Adrenal gland (tissue), 12 donors: ENCODE data around the gene POLD2. TPM values are rescaled to one million over a fixed set of nuclear protein-coding genes. Genes with fewer than 3 reads are reported as not detected.

Source experiments
- DNase-seq, 7 donors: peaks; one replicate each; pipeline ENCODE4 v3.0.0-alpha.2; 2019 to 2020
- H3K27ac ChIP-seq, 5 donors: fragments of 200-600 bp; sonication (generic) in 4 of 5; 1 replicate in 3 of 5; 2 replicates in 2 of 5; pipeline versions ENCODE4 v1.5.1 to v1.8.0; 2016 to 2020; ENCODE audit warnings: mild to moderate bottlenecking in 1 of 5
- H3K27me3 ChIP-seq: fragments of 200-600 bp; 2 replicates; pipeline ENCODE4 v1.8.0; 2021
- H3K36me3 ChIP-seq, 2 donors: fragments of 200-600 bp; replicated peaks in 1 of 2; 1 replicate in 1 of 2; 2 replicates in 1 of 2; pipeline versions ENCODE4 v1.5.1 to v1.8.0; 2018 to 2022
- H3K4me1 ChIP-seq, 2 donors: fragments of 200-600 bp; replicated peaks in 1 of 2; 1 replicate in 1 of 2; 2 replicates in 1 of 2; pipeline versions ENCODE4 v1.5.1 to v1.8.0; 2018 to 2021
- H3K4me3 ChIP-seq, 4 donors: fragments of 200-600 bp; sonication (generic) in 3 of 4; one replicate each; pipeline ENCODE4 v1.5.1; 2016 to 2018
- H3K9me3 ChIP-seq, 3 donors: fragments of 200-600 bp; sonication (generic) in 1 of 3; replicated peaks in 1 of 3; 1 replicate in 2 of 3; 2 replicates in 1 of 3; pipeline versions ENCODE4 v1.5.1 to v1.8.0; 2016 to 2021
- CTCF ChIP-seq, 6 experiments: fragments of 450-650 bp in 4 of 6; fragments of 200-600 bp in 2 of 6; sonication (generic) in 1 of 6; IDR thresholded peaks; 1 replicate in 5 of 6; 2 replicates in 1 of 6; pipeline versions ENCODE4 v1.5.1 to v1.8.0; 2016 to 2021; ENCODE audit warnings: antibody characterized with exemption in 6 of 6, mild to moderate bottlenecking in 2 of 6, moderate library complexity in 1 of 6
- POLR2A ChIP-seq, 2 donors: fragments of 450-650 bp; IDR thresholded peaks; one replicate each; pipeline ENCODE4 v1.6.1; 2017; ENCODE audit warnings: antibody characterized with exemption in 2 of 2, mild to moderate bottlenecking in 2 of 2, moderate library complexity in 1 of 2
- WGBS, 4 donors: extraction: QIAGEN DNeasy Blood & Tissue Kit in 2 of 4; methylation state at CpG; one replicate each; pipeline versions ENCODE4 v1.1.5 to v1.1.7; 2013 to 2017; 5-methylcytosine and 5-hydroxymethylcytosine counted together
- intact Hi-C, 2 donors: fragments of 100-400 bp; cut with DNase I; formaldehyde crosslinking; loops; one replicate each; pipeline versions ENCODE4 v1.14.1 to v1.15.0; 2022 to 2023
- polyA plus RNA-seq, 3 donors: library from polyadenylated mRNA; stranded (reverse); fragments of 200-250 nt in 2 of 3; fragments of 350-450 nt in 1 of 3; fragmentation: Illumina TruSeq in 1 of 3; extraction: RNeasy Lipid Tissue Mini Kit (QIAGEN cat#74804) in 1 of 3; gene quantifications; one replicate each; pipeline ENCODE4 v1.2.3, GENCODE V29; 2013 to 2014
- total RNA-seq, 9 donors: library from RNA; depleted of rRNA in 4 of 9; stranded (reverse); fragments of >200 nt in 4 of 9; fragments of 120-200 nt in 1 of 9; fragmentation: NEBNext Ultra II Directional in 1 of 9; extraction: Animal tissue kit (Norgen Biotek cat#: 25700) in 1 of 9; gene quantifications; one replicate each; pipeline versions ENCODE4 v1.1.0 to v1.2.4, GENCODE V29; 2013 to 2023
- donor health status: healthy with polysubstance abuse.
- donor health status: Bipolar disorder and iron deficiency.
- donor health status: DM: yes; HTN: yes; CAD: no.
- donor health status: DM: no; HTN: no; CAD: no.
- donor health status: DM: no; HTN: no; CAD: no.
- donor health status: DM: yes; HTN: yes; CAD: no.

The POLD2 gene
- total and polyA plus RNA-seq, 12 donors: 47.5 to 127 (median 78.1) TPM

GRCh38 chr7:44167920-44168319, 44.6 kb upstream of the POLD2 start:
- H3K27me3 ChIP-seq: no peaks in the 10 kb centered on the region
- no peaks in the 10 kb centered on the region for H3K36me3 ChIP-seq
- H3K4me1 ChIP-seq: no peaks in the 10 kb centered on the region
- intact Hi-C loops: no loop called here
- no peak overlapping the region for H3K4me3 ChIP-seq
- no peak overlapping the region for H3K27ac ChIP-seq
- no peak for DNase-seq
- TF ChIP-seq POLR2A (IDR thresholded peaks at IDR 0.05): no peak
- no peak for TF ChIP-seq CTCF (IDR thresholded peaks at IDR 0.05)
- no peaks in the 10 kb centered on the region for H3K9me3 ChIP-seq

GRCh38 chr7:44163591-44163990, 40.2 kb upstream of the POLD2 start:
- no peak for DNase-seq
- Histone ChIP-seq H3K36me3 (no peaks in the 10 kb centered on the region), H3K27me3 (no peaks in the 10 kb centered on the region), H3K9me3 (no peaks in the 10 kb centered on the region), H3K4me3 (no peak overlapping the region), H3K4me1 (no peaks in the 10 kb centered on the region), H3K27ac (no peak overlapping the region)
- WGBS, 4 donors: 40 to 88% (median 57%) methylated on average over 1 of the region's 1 CpG
- intact Hi-C loops: no loop called here
- no peak for TF ChIP-seq CTCF (IDR thresholded peaks at IDR 0.05)
- no peak for TF ChIP-seq POLR2A (IDR thresholded peaks at IDR 0.05)

- no peak overlapping the region for H3K4me3 ChIP-seq
- no peaks in the 10 kb centered on the region for H3K27me3 ChIP-seq
- intact Hi-C loops: no loop called here
- no peak for DNase-seq
- no peak overlapping the region for H3K27ac ChIP-seq
- WGBS, 4 donors: 44 to 86% (median 59%) methylated on average over 1 of the region's 1 CpG
- no peak for TF ChIP-seq POLR2A (IDR thresholded peaks at IDR 0.05)
- TF ChIP-seq CTCF (IDR thresholded peaks at IDR 0.05): no peak
- no peaks in the 10 kb centered on the region for H3K4me1 ChIP-seq
- no peaks in the 10 kb centered on the region for H3K36me3 ChIP-seq
- no peaks in the 10 kb centered on the region for H3K9me3 ChIP-seq
These were observed 39.5 kb upstream of the POLD2 start for GRCh38 chr7:44162785-44163395.

- no peak for DNase-seq
- H3K27me3 ChIP-seq: no peaks in the 10 kb centered on the region
- H3K27ac ChIP-seq: no peak overlapping the region
- H3K9me3 ChIP-seq: no peaks in the 10 kb centered on the region
- no peak for TF ChIP-seq POLR2A (IDR thresholded peaks at IDR 0.05)
- no peak for TF ChIP-seq CTCF (IDR thresholded peaks at IDR 0.05)
- intact Hi-C loops: no loop called here
- H3K4me1 ChIP-seq: no peaks in the 10 kb centered on the region
- WGBS, 4 donors: 85 to 92% (median 86%) methylated on average over 4 of the region's 4 CpGs
- H3K4me3 ChIP-seq: no peak overlapping the region
- no peaks in the 10 kb centered on the region for H3K36me3 ChIP-seq
These were observed 38.8 kb upstream of the POLD2 start for GRCh38 chr7:44162179-44162578.
